Lower leg skin (tissue), 3 donors: ENCODE data around the gene MYO7A.

Experiments
- POLR2A ChIP-seq, 2 donors: fragments of 450-650 bp; IDR thresholded peaks; one replicate each; pipeline ENCODE4 v1.6.1; 2016 to 2017; ENCODE audit warnings: antibody characterized with exemption in 2 of 2, mild to moderate bottlenecking in 1 of 2, moderate library complexity in 1 of 2
- TF ChIP-seq, protein P1 (sequence below), 3 donors: fragments of 450-650 bp; IDR thresholded peaks; one replicate each; pipeline ENCODE4 v1.5.1; 2016; ENCODE audit warnings: antibody characterized with exemption in 3 of 3, mild to moderate bottlenecking in 3 of 3, moderate library complexity in 2 of 3

DNA sequence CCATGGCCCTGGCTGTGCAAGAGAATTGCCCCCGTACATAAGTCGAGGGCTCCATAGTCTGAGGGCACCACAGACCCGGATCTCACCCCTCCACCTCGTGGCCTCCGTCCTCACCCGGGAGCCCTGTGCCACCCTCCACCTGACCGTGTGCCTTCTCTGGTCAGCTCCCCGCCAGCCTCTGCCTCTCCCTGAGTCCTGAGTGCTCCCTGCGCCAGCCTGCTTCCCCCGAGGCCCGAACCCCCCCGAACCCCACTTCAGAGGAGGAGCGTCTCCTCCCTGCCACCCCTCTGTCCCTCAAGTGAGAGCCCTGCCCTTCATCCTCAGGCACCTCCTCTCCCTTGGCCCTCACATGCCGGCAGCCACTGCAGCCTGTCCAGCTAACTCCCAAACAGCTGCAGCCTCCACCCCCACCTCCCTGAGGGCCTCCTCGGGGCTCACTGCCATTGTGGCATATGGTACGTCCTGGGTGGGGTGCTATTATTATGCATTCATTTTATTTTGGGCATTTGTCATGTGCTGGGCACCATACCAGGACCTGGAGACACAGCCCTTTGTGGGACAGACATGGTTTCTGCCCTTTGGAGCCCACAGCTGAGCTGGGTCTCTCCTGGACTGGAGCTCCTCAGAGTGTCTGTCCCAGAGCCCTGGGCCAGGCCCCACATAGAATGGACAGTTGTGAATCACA, 67.2 kb downstream of the MYO7A start:
- TF ChIP-seq, protein P1, sequence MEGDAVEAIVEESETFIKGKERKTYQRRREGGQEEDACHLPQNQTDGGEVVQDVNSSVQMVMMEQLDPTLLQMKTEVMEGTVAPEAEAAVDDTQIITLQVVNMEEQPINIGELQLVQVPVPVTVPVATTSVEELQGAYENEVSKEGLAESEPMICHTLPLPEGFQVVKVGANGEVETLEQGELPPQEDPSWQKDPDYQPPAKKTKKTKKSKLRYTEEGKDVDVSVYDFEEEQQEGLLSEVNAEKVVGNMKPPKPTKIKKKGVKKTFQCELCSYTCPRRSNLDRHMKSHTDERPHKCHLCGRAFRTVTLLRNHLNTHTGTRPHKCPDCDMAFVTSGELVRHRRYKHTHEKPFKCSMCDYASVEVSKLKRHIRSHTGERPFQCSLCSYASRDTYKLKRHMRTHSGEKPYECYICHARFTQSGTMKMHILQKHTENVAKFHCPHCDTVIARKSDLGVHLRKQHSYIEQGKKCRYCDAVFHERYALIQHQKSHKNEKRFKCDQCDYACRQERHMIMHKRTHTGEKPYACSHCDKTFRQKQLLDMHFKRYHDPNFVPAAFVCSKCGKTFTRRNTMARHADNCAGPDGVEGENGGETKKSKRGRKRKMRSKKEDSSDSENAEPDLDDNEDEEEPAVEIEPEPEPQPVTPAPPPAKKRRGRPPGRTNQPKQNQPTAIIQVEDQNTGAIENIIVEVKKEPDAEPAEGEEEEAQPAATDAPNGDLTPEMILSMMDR (IDR thresholded peaks at IDR 0.05), result no peak
- TF ChIP-seq POLR2A (IDR thresholded peaks at IDR 0.05), result no peak
